ENCODE measurements around the gene DOCK9. TPM values are rescaled to one million over a fixed set of nuclear protein-coding genes. Genes with fewer than 3 reads are reported as not detected.
A peak's percentile ranks its signal among the peaks of the same experiment; 100 is the strongest.

Gene DOCK9
- total and polyA plus RNA-seq, 2 donors (not counting 3 experiments of a cell fraction or from before 2014, with no cell fraction given): 147 to 323 TPM

DNA sequence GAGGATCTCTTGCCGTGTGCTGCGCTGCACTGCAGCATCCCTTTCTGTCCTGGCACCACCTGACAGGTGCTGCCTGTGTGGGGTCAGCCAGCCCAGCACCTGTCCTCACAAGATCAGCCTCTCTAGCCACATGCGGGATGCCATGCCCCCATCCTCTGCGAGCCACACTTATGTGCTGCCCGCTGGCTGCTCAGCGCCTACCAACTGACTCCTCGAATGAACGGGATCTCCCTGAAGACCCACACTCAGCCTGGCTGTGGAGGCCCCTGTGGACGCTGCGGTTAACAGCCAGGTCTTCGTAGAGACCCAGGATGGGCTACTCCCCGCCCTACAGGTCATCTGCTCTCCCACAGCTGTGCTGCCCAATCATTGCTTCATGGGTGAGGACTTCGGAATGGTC is 106.1 kb downstream of the DOCK9 start:
- POLR2A ChIA-PET: no interaction called here
- Histone ChIP-seq H3K4me2 (ENCODE audit: insufficient read depth, low read length) (no peak overlapping the region), H3K79me2 (ENCODE audit: control insufficient read depth, insufficient read depth, low read length) (no peaks in the 10 kb centered on the region), H3K9me1 (replicated peaks; ENCODE audit: control insufficient read depth, extremely low read depth, insufficient read depth, low read length) (no peaks in the 10 kb centered on the region), H3K36me3 (ENCODE audit: control insufficient read depth in 2 of 2, extremely low read depth in 1 of 2, insufficient read depth in 2 of 2, low read length in 2 of 2) (peaks cover 34 to 46% of the 10 kb centered on the region in 2 experiments), H4K20me1 (replicated peaks; ENCODE audit: control insufficient read depth, extremely low read depth, insufficient read depth, low read length) (no peaks in the 10 kb centered on the region), H2AFZ (ENCODE audit: low read depth, low read length) (no peak overlapping the region), H3K9ac (replicated peaks; ENCODE audit: extremely low read depth, insufficient read depth, low read length) (no peak overlapping the region), H3K4me3 (replicated peaks in 1 of 3; ENCODE audit: insufficient read depth in 1 of 3, low read depth in 1 of 3, low read length in 3 of 3) (no peak overlapping the region), H3K27ac (ENCODE audit: insufficient read depth, low read depth, low read length) (no peak overlapping the region), H3K27me3 (ENCODE audit: control insufficient read depth in 2 of 2, insufficient read depth in 2 of 2, low read length in 2 of 2) (no peaks in the 10 kb centered on the region), H3K4me1 (ENCODE audit: control insufficient read depth, extremely low read depth, insufficient read depth, low read length) (no peaks in the 10 kb centered on the region), H3K9me3 (replicated peaks; ENCODE audit: control insufficient read depth, insufficient read depth, low read length) (no peaks in the 10 kb centered on the region)
- no peak for DNase-seq (ENCODE audit: low read depth, low spot score)
- BruUV-seq (replicated peaks): no TSS peak
- intact Hi-C loops (cut with micrococcal nuclease) (no loop called here), dilution Hi-C loops (cut with MboI; ENCODE audit: extremely low pct_ligation_motif_present, low sequenced_read_pairs) (no loop called here)
- TF ChIP-seq MYC (IDR thresholded peaks at IDR 0.05; ENCODE audit: low read depth, low read length): no peak
- TF ChIP-seq, protein P1, sequence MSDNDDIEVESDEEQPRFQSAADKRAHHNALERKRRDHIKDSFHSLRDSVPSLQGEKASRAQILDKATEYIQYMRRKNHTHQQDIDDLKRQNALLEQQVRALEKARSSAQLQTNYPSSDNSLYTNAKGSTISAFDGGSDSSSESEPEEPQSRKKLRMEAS (IDR thresholded peaks at IDR 0.05; ENCODE audit: insufficient read depth, insufficient read length): no peak
- no peak for TF ChIP-seq POLR2A (IDR thresholded peaks at IDR 0.05; ENCODE audit: low read depth, low read length)
- TF ChIP-seq FOS (IDR thresholded peaks at IDR 0.05; ENCODE audit: borderline replicate concordance, insufficient read depth, low read length): no peak
- no peak for TF ChIP-seq EZH2 (IDR thresholded peaks at IDR 0.05; ENCODE audit: borderline replicate concordance, low read depth, low read length, severe bottlenecking)
- CTCF ChIA-PET: no interaction called here
- no peak for FAIRE-seq

DNA sequence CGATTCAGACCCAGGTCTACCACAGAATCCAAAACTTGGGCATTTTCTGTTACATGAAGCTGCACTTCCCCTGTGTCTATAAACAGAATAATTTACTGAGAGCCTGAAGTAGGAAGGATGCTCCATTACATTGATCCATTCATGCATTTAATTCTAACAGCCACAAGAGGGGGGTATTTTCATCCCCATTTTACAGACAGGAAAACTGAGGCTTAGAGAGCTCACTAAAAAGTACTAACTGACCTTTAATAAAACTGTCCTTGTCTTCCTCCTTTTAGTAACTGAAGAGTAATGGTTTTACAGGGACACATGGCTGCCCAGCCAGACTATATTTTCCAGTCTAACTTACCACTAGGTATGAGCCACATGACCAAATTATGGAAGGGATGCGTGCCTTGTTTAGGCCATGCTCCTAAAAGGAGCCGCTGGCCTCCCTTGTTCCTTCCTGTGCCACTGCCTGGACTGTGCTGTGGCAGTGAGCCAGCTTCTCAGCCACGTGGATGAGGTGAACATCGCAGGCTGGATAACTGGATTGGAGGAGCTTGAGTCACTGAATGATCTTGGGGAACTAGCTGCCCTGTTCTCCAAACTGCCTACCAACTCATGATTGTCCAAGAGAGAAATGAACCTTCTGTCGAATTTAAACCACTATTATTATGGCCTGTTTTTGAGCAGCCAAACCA is 108.3 kb downstream of the DOCK9 start:
- CTCF ChIA-PET: interaction anchor here (0.7 to 3.4 kb wide), 19 partner anchors 11 to 397 kb away, joined by 3 to 21 read pairs (median 4); no protein-coding TSS in a partner anchor
- H4K20me1 ChIP-seq (replicated peaks; ENCODE audit: control insufficient read depth, extremely low read depth, insufficient read depth, low read length): no peaks in the 10 kb centered on the region
- BruUV-seq (replicated peaks): no TSS peak
- no peaks in the 10 kb centered on the region for H3K9me3 ChIP-seq (replicated peaks; ENCODE audit: control insufficient read depth, insufficient read depth, low read length)
- H3K4me3 ChIP-seq (replicated peaks in 1 of 3; ENCODE audit: insufficient read depth in 1 of 3, low read depth in 1 of 3, low read length in 3 of 3): no peak overlapping the region
- dilution Hi-C loops (cut with MboI; ENCODE audit: extremely low pct_ligation_motif_present, low sequenced_read_pairs): no loop called here
- no peak overlapping the region for H3K4me2 ChIP-seq (ENCODE audit: insufficient read depth, low read length)
- TF ChIP-seq POLR2AphosphoS5 (IDR thresholded peaks at IDR 0.05; ENCODE audit: insufficient read depth, low read depth, low read length) (no peak), POLR2A (IDR thresholded peaks at IDR 0.05; ENCODE audit: low read depth, low read length) (no peak), EZH2 (IDR thresholded peaks at IDR 0.05; ENCODE audit: borderline replicate concordance, low read depth, low read length, severe bottlenecking) (no peak), FOS (IDR thresholded peaks at IDR 0.05; ENCODE audit: borderline replicate concordance, insufficient read depth, low read length) (no peak), JUN (IDR thresholded peaks at IDR 0.05; ENCODE audit: borderline replicate concordance, insufficient read depth, insufficient read length, low read depth) (no peak), GATA2 (IDR thresholded peaks at IDR 0.05; ENCODE audit: insufficient read depth, insufficient read length, low read depth, low read length) (no peak), MYC (IDR thresholded peaks at IDR 0.05; ENCODE audit: low read depth, low read length) (peak; percentile 81)
- TF ChIP-seq, protein P2, sequence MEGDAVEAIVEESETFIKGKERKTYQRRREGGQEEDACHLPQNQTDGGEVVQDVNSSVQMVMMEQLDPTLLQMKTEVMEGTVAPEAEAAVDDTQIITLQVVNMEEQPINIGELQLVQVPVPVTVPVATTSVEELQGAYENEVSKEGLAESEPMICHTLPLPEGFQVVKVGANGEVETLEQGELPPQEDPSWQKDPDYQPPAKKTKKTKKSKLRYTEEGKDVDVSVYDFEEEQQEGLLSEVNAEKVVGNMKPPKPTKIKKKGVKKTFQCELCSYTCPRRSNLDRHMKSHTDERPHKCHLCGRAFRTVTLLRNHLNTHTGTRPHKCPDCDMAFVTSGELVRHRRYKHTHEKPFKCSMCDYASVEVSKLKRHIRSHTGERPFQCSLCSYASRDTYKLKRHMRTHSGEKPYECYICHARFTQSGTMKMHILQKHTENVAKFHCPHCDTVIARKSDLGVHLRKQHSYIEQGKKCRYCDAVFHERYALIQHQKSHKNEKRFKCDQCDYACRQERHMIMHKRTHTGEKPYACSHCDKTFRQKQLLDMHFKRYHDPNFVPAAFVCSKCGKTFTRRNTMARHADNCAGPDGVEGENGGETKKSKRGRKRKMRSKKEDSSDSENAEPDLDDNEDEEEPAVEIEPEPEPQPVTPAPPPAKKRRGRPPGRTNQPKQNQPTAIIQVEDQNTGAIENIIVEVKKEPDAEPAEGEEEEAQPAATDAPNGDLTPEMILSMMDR (IDR thresholded peaks at IDR 0.05; ENCODE audit: extremely low read depth in 1 of 2, insufficient read depth in 1 of 2, low read depth in 1 of 2, low read length in 2 of 2): peak in 1 of 2 donors; percentile 14
- TF ChIP-seq, protein P1 (IDR thresholded peaks at IDR 0.05; ENCODE audit: insufficient read depth, insufficient read length): peak; percentile 78
- no peak overlapping the region for H3K27ac ChIP-seq (ENCODE audit: insufficient read depth, low read depth, low read length)
- no peaks in the 10 kb centered on the region for H3K9me1 ChIP-seq (replicated peaks; ENCODE audit: control insufficient read depth, extremely low read depth, insufficient read depth, low read length)
- FAIRE-seq: peak; percentile 70
- DNase-seq (ENCODE audit: low read depth, low spot score): peak; percentile 79
- no peak overlapping the region for H3K9ac ChIP-seq (replicated peaks; ENCODE audit: extremely low read depth, insufficient read depth, low read length)
- H3K4me1 ChIP-seq (ENCODE audit: control insufficient read depth, extremely low read depth, insufficient read depth, low read length): no peaks in the 10 kb centered on the region
- H3K36me3 ChIP-seq (ENCODE audit: control insufficient read depth in 2 of 2, extremely low read depth in 1 of 2, insufficient read depth in 2 of 2, low read length in 2 of 2): peaks cover 43 to 49% of the 10 kb centered on the region in 2 experiments
- intact Hi-C loops (cut with micrococcal nuclease): loop anchor here (1.0 kb wide), 3 partner anchors 9 to 164 kb away; no protein-coding TSS in a partner anchor
- H3K27me3 ChIP-seq (ENCODE audit: control insufficient read depth in 2 of 2, insufficient read depth in 2 of 2, low read length in 2 of 2): no peaks in the 10 kb centered on the region
- POLR2A ChIA-PET: no interaction called here
- no peak overlapping the region for H2AFZ ChIP-seq (ENCODE audit: low read depth, low read length)
- no peaks in the 10 kb centered on the region for H3K79me2 ChIP-seq (ENCODE audit: control insufficient read depth, insufficient read depth, low read length)

Measured in endothelial cell of umbilical vein (primary cell).